Measurements from ENCODE around the gene GREB1L. TPM values are rescaled to one million over a fixed set of nuclear protein-coding genes. Genes with fewer than 3 reads are reported as not detected.

Gene GREB1L
- total RNA-seq: 14.9 TPM

DNA sequence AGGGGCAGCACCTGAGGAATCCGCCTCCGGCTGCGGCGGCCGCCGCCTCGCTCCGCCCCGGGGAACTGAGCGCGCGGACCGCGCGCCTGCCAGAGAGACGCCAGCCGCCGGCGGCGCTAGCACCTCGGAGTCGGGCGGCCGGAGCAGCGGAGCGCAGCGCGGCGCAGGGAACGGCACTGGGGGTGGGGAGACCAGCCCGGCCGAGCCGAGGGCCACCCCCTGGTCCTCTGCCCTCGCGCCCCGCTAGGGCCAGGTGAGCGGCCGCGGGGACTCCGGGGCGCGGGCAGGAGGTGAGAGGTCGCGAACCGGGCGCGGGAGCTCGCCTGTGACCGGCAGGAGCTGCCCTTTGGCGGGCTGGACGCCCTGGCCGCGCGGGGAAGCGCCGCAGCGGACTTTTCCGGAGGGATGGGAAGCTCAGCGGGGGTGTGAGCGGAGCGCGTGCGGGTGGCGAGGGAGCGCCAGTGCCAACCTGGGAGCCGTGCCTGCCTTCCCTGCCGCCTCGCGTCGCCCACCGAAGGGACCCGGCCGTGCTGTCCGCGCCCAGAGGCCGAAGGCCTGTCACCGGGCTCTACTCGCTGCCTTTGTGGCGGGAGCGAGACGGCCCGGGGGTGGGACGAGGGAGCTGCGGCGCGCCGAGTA lies at the start of gene GREB1L:
Gene GREB1L (plus strand): TSS at position 92 of the 639 bp plus-strand sequence. CDS start 141,287 bp downstream, outside the sequence.

Other genes with a start within 250 kb of the GREB1L start
- gene ROCK1, start 130.4 kb upstream of the GREB1L start, total RNA-seq: 88.6 TPM